Heart left ventricle (tissue), 13 donors: ENCODE results near the gene DMD.

Source experiments
- CTCF ChIP-seq, 12 donors: fragments of 200-600 bp; sonication (generic) in 4 of 12; IDR thresholded peaks; one replicate each; pipeline versions ENCODE4 v1.5.0 to v1.8.0; 2018 to 2022; ENCODE audit warnings: antibody characterized with exemption in 12 of 12, mild to moderate bottlenecking in 5 of 12
- POLR2A ChIP-seq, 2 donors: fragments of 450-650 bp; IDR thresholded peaks; one replicate each; pipeline ENCODE4 v1.6.1; 2017; ENCODE audit warnings: antibody characterized with exemption in 2 of 2, mild to moderate bottlenecking in 2 of 2, moderate library complexity in 2 of 2
- donor health status: ischemic (EF 13 %, LVEDD 7.1; RV severe dilation, severe dysfunction).
- donor health status: DM: no; HTN: yes; CAD: no.
- donor health status: DM: no; HTN: no; CAD: no.
- donor health status: ischemic (EF 25% LVEDD 6.9; RV normal size, moderate dysfunction).
- donor health status: ischemic (EF 25% LVEDD 5.7; RV mildly dilated, moderate dysfunction).
- donor health status: ischemic (EF 35%, LVEDD 5.7; RV mildly dilated, moderate dysfunction).
- donor health status: nonischemic (EF 11% LVEDD 7.7; RV severe dilation, severe dysfunction).
- donor health status: DM: yes; HTN: yes; CAD: no.
- donor health status: PGD.
- donor health status: ischemic (EF 29% LVEDD 5.4; RV normal size, mild dysfunction).
- donor health status: nonischemic (EF 23%, LVEDD 6.1; RV moderate dilation, normal function).

- TF ChIP-seq POLR2A (IDR thresholded peaks at IDR 0.05) (no peak), CTCF (IDR thresholded peaks at IDR 0.05) (no peak)
These were observed 124.5 kb downstream of the DMD start for GRCh38 chrX:33086886-33087285.
